Lower leg skin (tissue), 4 donors: ENCODE measurements around the gene IL1R1. TPM values are rescaled to one million over a fixed set of nuclear protein-coding genes. Genes with fewer than 3 reads are reported as not detected.

Experiments used
- DNase-seq, 2 donors: peaks; one replicate each; pipeline ENCODE4 v3.0.0-alpha.2; 2019; ENCODE audit warnings: low spot score in 2 of 2
- H3K4me3 ChIP-seq: fragments of 200-600 bp; sonication (generic); 2 replicates; pipeline ENCODE4 v1.5.1; 2017; ENCODE audit warnings: mild to moderate bottlenecking, low read depth; ENCODE audit not compliant: poor library complexity, severe bottlenecking
- POLR2A ChIP-seq, 2 donors: fragments of 450-650 bp; IDR thresholded peaks; one replicate each; pipeline ENCODE4 v1.6.1; 2016 to 2017; ENCODE audit warnings: antibody characterized with exemption in 2 of 2, mild to moderate bottlenecking in 1 of 2, moderate library complexity in 1 of 2
- WGBS, 2 donors: methylation state at CpG; one replicate each; pipeline ENCODE4 v1.1.5; 2018; 5-methylcytosine and 5-hydroxymethylcytosine counted together
- intact Hi-C: fragments of 100-400 bp; cut with DNase I; formaldehyde crosslinking; loops from one replicate; pipeline ENCODE4 v1.15.0; 2023; ENCODE audit warnings: low total_unique reads
- total RNA-seq, 4 donors: library from RNA; depleted of rRNA; stranded (reverse); fragments of >200 nt; gene quantifications; one replicate each; pipeline ENCODE4 v1.1.0, GENCODE V29; 2016
- TF ChIP-seq, protein P1 (sequence below), 3 donors: fragments of 450-650 bp; IDR thresholded peaks; one replicate each; pipeline ENCODE4 v1.5.1; 2016; ENCODE audit warnings: antibody characterized with exemption in 3 of 3, mild to moderate bottlenecking in 3 of 3, moderate library complexity in 2 of 3

IL1R1 gene
- total RNA-seq, 4 donors from 2014 or later: 43.2 to 92.9 (median 53.0) TPM

- DNase-seq: no peak
- TF ChIP-seq POLR2A (IDR thresholded peaks at IDR 0.05): no peak
- TF ChIP-seq, protein P1, sequence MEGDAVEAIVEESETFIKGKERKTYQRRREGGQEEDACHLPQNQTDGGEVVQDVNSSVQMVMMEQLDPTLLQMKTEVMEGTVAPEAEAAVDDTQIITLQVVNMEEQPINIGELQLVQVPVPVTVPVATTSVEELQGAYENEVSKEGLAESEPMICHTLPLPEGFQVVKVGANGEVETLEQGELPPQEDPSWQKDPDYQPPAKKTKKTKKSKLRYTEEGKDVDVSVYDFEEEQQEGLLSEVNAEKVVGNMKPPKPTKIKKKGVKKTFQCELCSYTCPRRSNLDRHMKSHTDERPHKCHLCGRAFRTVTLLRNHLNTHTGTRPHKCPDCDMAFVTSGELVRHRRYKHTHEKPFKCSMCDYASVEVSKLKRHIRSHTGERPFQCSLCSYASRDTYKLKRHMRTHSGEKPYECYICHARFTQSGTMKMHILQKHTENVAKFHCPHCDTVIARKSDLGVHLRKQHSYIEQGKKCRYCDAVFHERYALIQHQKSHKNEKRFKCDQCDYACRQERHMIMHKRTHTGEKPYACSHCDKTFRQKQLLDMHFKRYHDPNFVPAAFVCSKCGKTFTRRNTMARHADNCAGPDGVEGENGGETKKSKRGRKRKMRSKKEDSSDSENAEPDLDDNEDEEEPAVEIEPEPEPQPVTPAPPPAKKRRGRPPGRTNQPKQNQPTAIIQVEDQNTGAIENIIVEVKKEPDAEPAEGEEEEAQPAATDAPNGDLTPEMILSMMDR (IDR thresholded peaks at IDR 0.05): no peak
- whole genome bisulfite sequencing, 2 donors: 81 to 84% methylated on average over 9 of the region's 9 CpGs
- no peak overlapping the region for H3K4me3 ChIP-seq
- intact Hi-C loops: no loop called here
Observed at GRCh38 chr2:102149644-102150455, 7.3 kb downstream of the IL1R1 start.

DNA sequence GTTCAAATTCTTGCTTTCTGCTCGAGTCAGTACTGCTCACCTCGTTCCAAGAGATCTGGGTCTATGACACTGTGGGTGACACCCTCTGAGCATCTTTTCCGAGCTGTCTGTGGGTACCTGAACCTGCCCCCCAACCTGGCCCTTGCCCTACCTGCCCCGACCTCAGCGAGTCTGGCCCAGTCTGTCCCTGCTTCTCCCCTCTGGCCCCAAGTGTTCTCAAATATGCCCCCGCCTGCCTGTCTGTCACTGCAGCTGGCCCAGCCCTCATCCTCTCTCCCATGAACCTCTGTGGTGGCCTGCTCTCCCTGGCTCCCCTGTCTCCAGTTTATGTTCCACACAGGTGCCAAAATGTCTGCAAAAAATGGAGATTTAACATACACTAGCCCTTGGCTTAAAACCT, 11.8 kb downstream of the IL1R1 start:
- intact Hi-C loops: no loop called here
- WGBS, 2 donors: 88 to 93% methylated on average over 6 of the region's 6 CpGs
- TF ChIP-seq, protein P1 (IDR thresholded peaks at IDR 0.05): no peak
- no peak for TF ChIP-seq POLR2A (IDR thresholded peaks at IDR 0.05)
- no peak for DNase-seq
- no peak overlapping the region for H3K4me3 ChIP-seq

DNA sequence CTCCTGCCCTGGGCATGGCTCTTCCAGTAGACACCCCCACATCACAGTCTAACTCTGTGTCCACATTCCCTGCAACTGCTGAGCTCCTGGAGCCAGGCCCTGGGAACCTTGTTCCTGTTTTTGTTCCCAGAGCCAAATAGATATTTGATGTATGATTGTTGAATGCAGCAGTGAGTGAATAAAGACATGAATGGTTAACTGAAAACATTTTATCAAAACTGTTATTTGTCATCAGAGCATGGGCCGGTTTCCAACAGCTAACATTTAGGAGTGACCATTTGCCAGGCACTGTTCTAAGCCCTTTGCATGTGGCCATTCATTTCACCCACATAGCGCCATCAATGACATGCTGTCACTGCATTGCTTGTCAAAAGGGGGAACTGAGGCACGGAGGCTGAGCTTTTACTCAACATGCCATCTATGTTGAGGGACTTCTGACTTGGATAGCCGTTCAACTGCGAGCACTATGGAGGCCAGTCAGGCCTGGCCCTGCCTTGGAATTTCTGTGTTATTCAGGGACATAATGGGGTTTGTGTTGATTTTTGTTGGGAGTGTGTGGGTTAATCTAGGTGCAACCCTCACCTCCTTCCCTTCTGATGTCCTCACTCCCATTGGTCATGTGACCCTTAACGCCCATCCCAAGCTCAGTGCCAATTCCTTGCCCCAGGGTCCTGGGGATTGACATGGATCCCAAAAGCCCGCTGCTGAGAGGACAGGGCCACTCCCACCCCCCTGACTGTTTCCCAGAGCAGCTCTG, 12.6 kb downstream of the IL1R1 start:
- intact Hi-C loops: no loop called here

DNA sequence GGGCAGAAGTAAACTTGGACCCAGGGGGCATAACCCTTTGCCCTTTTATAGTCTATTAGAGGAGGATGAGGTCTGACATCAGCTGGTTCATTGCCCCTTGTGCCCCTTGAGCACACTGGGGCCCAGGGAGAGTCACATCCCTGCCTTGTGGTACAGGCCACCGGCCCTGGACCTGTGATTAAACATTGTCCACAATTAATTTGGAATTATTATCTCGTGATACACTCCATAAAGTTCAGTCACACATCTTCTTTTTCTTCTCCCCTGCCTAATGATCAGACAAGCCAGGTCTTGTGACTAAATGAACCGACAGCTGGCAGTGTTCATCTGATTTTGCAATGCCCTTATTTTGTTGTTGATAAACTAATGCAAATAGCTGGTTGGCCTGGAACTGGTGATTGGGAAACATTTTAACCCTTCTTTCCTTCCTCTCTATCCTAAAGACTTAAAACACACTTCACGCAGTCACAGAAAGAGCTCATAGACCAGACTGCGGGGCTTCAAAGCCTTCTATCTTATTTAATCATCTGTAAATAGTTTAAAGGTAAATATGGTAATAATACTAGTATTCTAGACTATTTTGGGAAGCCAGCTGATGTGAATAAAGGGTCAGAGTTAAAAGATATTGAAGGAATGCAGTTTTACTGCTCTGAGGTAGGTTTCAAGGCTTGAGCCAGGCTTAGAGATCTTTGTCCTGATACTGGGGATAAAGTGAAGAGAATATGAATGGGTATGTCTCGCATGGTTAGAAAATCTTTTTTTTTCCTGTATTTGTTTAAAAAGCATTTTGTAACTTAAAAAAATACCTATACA, 13.4 kb downstream of the IL1R1 start:
- TF ChIP-seq, protein P1 (IDR thresholded peaks at IDR 0.05): no peak
- TF ChIP-seq POLR2A (IDR thresholded peaks at IDR 0.05): no peak
- H3K4me3 ChIP-seq: no peak overlapping the region
- DNase-seq: peak in 1 of 2 donors; percentile 90
- 33 to 40% methylated on average over 6 of the region's 6 CpGs for WGBS, 2 donors
- intact Hi-C loops: no loop called here

More for the DNA sequence above, 12.6 kb downstream of the IL1R1 start:
- TF ChIP-seq, protein P1 (IDR thresholded peaks at IDR 0.05): no peak
- TF ChIP-seq POLR2A (IDR thresholded peaks at IDR 0.05): no peak
- DNase-seq: no peak
- 40 to 71% methylated on average over 7 of the region's 7 CpGs for WGBS, 2 donors
- no peak overlapping the region for H3K4me3 ChIP-seq

GRCh38 chr2:102158011-102158755, 15.6 kb downstream of the IL1R1 start:
- H3K4me3 ChIP-seq: no peak overlapping the region
- TF ChIP-seq POLR2A (IDR thresholded peaks at IDR 0.05): no peak
- TF ChIP-seq, protein P1 (IDR thresholded peaks at IDR 0.05): no peak
- intact Hi-C loops: no loop called here
- no peak for DNase-seq
